Neural cell (in vitro differentiated cells): ENCODE data around the gene PAEP.

Source experiments
- MXI1 ChIP-seq: fragments of 450-650 bp; conservative IDR thresholded peaks from 2 replicates; pipeline ENCODE4 v1.6.1; 2014; ENCODE audit warnings: antibody characterized with exemption, mild to moderate bottlenecking; ENCODE audit not compliant: poor library complexity, severe bottlenecking
- SMC3 ChIP-seq: fragments of 450-650 bp; conservative IDR thresholded peaks from 2 replicates; pipeline ENCODE4 v1.6.1; 2014; ENCODE audit warnings: antibody characterized with exemption, mild to moderate bottlenecking, moderate library complexity; ENCODE audit not compliant: poor library complexity
- TF ChIP-seq, protein P1 (sequence below): fragments of 450-650 bp; IDR thresholded peaks from 2 replicates; pipeline ENCODE4 v1.5.1; 2014; ENCODE audit warnings: antibody characterized with exemption, mild to moderate bottlenecking, moderate library complexity; ENCODE audit not compliant: poor library complexity, severe bottlenecking

DNA sequence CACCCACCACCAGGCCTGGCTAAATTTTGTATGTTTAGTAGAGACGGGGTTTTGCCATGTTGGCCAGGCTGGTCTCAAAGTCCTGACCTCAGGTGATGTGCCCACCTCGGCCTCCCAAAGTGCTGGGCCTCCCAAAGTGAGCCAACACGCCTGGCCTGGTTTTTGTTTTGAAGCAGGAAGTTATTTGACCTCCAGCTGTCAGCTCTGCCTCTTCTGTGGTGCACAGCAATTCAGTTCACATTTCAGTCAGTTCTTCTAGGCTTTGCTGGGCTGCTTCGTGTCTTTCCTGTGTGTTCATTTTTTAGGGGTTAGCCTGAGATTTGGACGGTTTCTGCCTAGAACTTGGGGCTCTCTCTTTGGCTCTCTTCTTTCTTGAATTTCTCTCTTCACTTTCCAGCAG is 31.4 kb upstream of the PAEP start:
- TF ChIP-seq, protein P1, sequence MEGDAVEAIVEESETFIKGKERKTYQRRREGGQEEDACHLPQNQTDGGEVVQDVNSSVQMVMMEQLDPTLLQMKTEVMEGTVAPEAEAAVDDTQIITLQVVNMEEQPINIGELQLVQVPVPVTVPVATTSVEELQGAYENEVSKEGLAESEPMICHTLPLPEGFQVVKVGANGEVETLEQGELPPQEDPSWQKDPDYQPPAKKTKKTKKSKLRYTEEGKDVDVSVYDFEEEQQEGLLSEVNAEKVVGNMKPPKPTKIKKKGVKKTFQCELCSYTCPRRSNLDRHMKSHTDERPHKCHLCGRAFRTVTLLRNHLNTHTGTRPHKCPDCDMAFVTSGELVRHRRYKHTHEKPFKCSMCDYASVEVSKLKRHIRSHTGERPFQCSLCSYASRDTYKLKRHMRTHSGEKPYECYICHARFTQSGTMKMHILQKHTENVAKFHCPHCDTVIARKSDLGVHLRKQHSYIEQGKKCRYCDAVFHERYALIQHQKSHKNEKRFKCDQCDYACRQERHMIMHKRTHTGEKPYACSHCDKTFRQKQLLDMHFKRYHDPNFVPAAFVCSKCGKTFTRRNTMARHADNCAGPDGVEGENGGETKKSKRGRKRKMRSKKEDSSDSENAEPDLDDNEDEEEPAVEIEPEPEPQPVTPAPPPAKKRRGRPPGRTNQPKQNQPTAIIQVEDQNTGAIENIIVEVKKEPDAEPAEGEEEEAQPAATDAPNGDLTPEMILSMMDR, result no peak
- no peak for TF ChIP-seq SMC3
- no peak for TF ChIP-seq MXI1
